Globus pallidus (tissue), 1 donor: ENCODE measurements around the gene FRMD4A.
"Not testable (repeated sequence)": the region's sequence is repeated elsewhere in the genome, so short reads cannot be mapped to it uniquely, and the experiment has no call there.

Source experiments
- DNase-seq: peaks from one replicate; pipeline ENCODE4 v3.0.0-alpha.2; 2015; ENCODE audit warnings: low spot score

The FRMD4A gene

GRCh38 chr10:14146501-14146900 lies 184.2 kb downstream of the FRMD4A start:
- no peak for DNase-seq

GRCh38 chr10:14146025-14146424 lies 184.7 kb downstream of the FRMD4A start:
- DNase-seq = no peak

- DNase-seq = no peak
Observed at GRCh38 chr10:14144451-14144850, 186.3 kb downstream of the FRMD4A start.

- no peak for DNase-seq
Observed at GRCh38 chr10:14142606-14143250, 188.0 kb downstream of the FRMD4A start.

GRCh38 chr10:14141283-14141682 lies 189.4 kb downstream of the FRMD4A start:
- no peak for DNase-seq

GRCh38 chr10:14137391-14137790 lies 193.3 kb downstream of the FRMD4A start:
- no peak for DNase-seq

GRCh38 chr10:14135196-14135595 lies 195.5 kb downstream of the FRMD4A start:
- not testable (repeated sequence) for DNase-seq

- no peak for DNase-seq
Observed at GRCh38 chr10:14134275-14134674, 196.4 kb downstream of the FRMD4A start.

GRCh38 chr10:14131261-14131960 lies 199.3 kb downstream of the FRMD4A start:
- DNase-seq = no peak

GRCh38 chr10:14129770-14130169 lies 201.0 kb downstream of the FRMD4A start:
- DNase-seq = no peak

- no peak for DNase-seq
Observed at GRCh38 chr10:14128519-14128918, 202.2 kb downstream of the FRMD4A start.

- DNase-seq = no peak
Observed at GRCh38 chr10:14126697-14127440, 203.9 kb downstream of the FRMD4A start.

- DNase-seq = no peak
Observed at GRCh38 chr10:14125564-14125963, 205.2 kb downstream of the FRMD4A start.

- no peak for DNase-seq
Observed at GRCh38 chr10:14124941-14125340, 205.8 kb downstream of the FRMD4A start.

- DNase-seq = no peak
Observed at GRCh38 chr10:14123139-14123538, 207.6 kb downstream of the FRMD4A start.

GRCh38 chr10:14120812-14121211 lies 209.9 kb downstream of the FRMD4A start:
- DNase-seq = no peak

GRCh38 chr10:14118953-14119352 lies 211.8 kb downstream of the FRMD4A start:
- no peak for DNase-seq

- DNase-seq = no peak
Observed at GRCh38 chr10:14116837-14117236, 213.9 kb downstream of the FRMD4A start.

GRCh38 chr10:14116021-14116420 lies 214.7 kb downstream of the FRMD4A start:
- no peak for DNase-seq

GRCh38 chr10:14114791-14115190 lies 215.9 kb downstream of the FRMD4A start:
- DNase-seq = no peak

GRCh38 chr10:14112056-14112455 lies 218.7 kb downstream of the FRMD4A start:
- no peak for DNase-seq

- DNase-seq = no peak
Observed at GRCh38 chr10:14111208-14111607, 219.5 kb downstream of the FRMD4A start.

- no peak for DNase-seq
Observed at GRCh38 chr10:14106828-14107227, 223.9 kb downstream of the FRMD4A start.
